Measurements from ENCODE around the gene SUPT6H. TPM values are rescaled to one million over a fixed set of nuclear protein-coding genes. Genes with fewer than 3 reads are reported as not detected.

SUPT6H gene
- polyA plus RNA-seq, 1 experiment: 37.1 TPM

DNA sequence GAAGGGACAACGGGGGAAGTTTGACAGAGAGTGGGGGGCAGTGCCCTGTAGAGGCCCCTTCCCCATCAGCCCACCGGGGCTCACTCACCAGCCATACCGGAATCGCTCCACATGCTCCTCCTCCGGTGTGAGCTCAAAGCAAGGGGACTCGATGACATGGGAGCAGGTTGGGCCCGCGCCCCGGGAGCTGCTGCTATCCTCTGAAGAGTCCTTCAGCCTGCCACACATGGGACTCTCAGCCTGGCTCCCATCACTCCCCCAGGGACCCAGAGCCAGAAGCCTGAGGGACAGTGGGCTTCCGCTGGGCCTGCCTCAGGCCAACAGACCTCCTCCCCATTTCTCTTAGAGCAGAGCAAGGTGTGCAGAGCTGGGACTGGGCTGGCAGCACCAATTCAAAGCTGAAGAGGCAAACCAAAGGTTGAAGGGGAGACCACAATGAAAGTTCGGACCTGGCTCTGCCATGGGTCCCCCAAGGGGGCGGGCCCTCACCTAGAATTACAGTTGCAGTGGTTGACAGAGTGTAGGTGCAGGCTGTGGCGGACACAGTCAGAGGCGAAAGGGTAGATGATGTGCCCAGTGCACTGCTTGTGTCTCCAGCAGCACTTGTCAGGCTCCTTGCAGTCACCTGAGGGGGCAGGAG is 42.3 kb downstream of the SUPT6H start:
- CTCF ChIA-PET: interaction anchor here (2.3 kb wide), 1 partner anchor 22 kb away, joined by 8 read pairs; the partner anchor contains the start of gene TLCD1
- Histone ChIP-seq H3K4me3 (ENCODE audit: low read depth, low read length) (no peak overlapping the region), H3K36me3 (ENCODE audit: control insufficient read depth, insufficient read depth, low read length) (peaks cover 28% of the 10 kb centered on the region), H3K27me3 (ENCODE audit: control insufficient read depth, insufficient read depth, low read length) (no peaks in the 10 kb centered on the region)
- POLR2A ChIA-PET: no interaction called here
- TF ChIP-seq, protein P1, sequence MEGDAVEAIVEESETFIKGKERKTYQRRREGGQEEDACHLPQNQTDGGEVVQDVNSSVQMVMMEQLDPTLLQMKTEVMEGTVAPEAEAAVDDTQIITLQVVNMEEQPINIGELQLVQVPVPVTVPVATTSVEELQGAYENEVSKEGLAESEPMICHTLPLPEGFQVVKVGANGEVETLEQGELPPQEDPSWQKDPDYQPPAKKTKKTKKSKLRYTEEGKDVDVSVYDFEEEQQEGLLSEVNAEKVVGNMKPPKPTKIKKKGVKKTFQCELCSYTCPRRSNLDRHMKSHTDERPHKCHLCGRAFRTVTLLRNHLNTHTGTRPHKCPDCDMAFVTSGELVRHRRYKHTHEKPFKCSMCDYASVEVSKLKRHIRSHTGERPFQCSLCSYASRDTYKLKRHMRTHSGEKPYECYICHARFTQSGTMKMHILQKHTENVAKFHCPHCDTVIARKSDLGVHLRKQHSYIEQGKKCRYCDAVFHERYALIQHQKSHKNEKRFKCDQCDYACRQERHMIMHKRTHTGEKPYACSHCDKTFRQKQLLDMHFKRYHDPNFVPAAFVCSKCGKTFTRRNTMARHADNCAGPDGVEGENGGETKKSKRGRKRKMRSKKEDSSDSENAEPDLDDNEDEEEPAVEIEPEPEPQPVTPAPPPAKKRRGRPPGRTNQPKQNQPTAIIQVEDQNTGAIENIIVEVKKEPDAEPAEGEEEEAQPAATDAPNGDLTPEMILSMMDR (IDR thresholded peaks at IDR 0.05; ENCODE audit: insufficient read depth, low read depth, low read length): no peak
- DNase-seq (ENCODE audit: low read depth): no peak

GRCh38 chr17:28705074-28705659 is 43.2 kb downstream of the SUPT6H start:
- Histone ChIP-seq H3K36me3 (ENCODE audit: control insufficient read depth, insufficient read depth, low read length) (peaks cover 22% of the 10 kb centered on the region), H3K27me3 (ENCODE audit: control insufficient read depth, insufficient read depth, low read length) (no peaks in the 10 kb centered on the region), H3K4me3 (ENCODE audit: low read depth, low read length) (no peak overlapping the region)
- POLR2A ChIA-PET: no interaction called here
- TF ChIP-seq, protein P1 (IDR thresholded peaks at IDR 0.05; ENCODE audit: insufficient read depth, low read depth, low read length): no peak
- DNase-seq (ENCODE audit: low read depth): no peak
- CTCF ChIA-PET: interaction anchor here (1.1 to 2.3 kb wide), 2 partner anchors 21 to 46 kb away, joined by 3 to 8 read pairs; partner anchors contain the start of gene TLCD1

DNA sequence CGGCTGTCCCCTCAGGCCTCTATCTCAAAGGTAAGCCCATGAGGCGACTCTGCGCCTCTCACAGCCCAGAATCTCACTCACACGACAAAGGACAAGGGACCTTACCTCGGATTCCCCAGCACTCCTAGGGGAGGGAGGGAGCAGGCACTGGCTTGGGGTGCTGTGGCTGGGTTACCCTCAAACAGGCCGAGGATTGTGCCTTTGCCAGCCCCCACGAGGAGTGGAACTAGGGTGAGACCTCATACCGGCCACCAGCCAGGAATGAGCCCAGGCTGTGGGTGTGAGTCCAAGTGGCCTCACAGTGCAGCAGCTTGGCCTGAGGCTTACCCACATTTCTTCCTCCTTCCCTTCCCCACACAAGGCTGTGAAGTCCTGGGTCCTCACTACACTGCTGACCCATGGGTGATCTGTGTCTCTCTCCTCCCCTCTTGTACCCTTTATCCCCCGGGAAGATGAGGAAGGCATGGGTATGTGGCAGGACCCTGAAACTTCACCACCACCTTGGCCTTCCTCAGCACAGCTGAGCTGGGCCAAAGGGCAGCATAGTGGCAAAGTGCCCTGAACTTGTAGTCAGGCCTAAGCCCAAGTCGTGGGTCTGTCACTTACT is 43.8 kb downstream of the SUPT6H start:
- TF ChIP-seq, protein P1 (IDR thresholded peaks at IDR 0.05; ENCODE audit: insufficient read depth, low read depth, low read length): no peak
- H3K27me3 ChIP-seq (ENCODE audit: control insufficient read depth, insufficient read depth, low read length): no peaks in the 10 kb centered on the region
- H3K4me3 ChIP-seq (ENCODE audit: low read depth, low read length): no peak overlapping the region
- POLR2A ChIA-PET: no interaction called here
- DNase-seq (ENCODE audit: low read depth): no peak
- peaks cover 16% of the 10 kb centered on the region for H3K36me3 ChIP-seq (ENCODE audit: control insufficient read depth, insufficient read depth, low read length)
- CTCF ChIA-PET: interaction anchor here (0.7 to 2.3 kb wide), 3 partner anchors 10 to 45 kb away, joined by 3 to 8 read pairs (median 3); partner anchors contain the start of gene TLCD1

DNA sequence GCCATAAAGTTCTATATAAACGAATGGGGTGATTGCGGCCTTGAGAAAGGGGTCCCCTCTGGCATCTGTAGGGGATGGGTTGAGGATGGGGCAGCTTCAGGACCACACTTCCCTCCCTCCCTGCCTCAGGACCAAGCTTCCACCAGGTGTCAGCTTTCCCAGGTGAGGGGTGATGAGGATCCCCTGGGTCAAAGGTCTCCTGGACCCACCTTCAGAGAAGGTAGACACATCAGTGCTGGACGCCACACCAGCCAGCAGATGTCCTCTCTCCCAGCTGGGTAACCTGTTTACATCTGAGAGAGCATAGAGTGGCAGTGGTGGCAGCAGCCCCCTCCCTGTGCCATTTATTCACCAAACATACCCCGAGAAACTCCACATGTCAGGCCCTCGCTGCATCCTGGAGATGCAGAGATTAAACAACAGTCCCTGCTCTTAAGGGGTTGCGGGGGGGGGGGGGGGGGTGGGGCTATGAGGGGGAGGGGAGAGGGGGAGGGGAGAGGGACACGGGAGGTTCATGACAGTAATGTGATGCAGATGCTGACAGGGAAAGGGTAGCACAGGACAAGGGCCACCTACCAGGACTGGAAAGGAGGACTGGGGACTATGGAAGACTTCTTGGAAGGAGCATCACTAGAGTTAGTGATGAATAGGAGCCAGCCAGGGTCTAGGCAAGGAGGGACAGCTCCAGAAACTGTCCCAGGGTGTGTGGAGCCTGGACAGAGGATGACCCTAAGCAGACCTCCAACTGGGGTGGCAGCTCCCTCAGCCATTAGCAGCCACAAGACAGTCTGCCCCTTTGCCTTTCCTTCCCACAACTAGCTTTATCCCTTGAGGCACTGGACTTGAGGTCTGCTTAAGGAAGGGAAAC is 44.7 kb downstream of the SUPT6H start:
- peaks cover 7% of the 10 kb centered on the region for H3K36me3 ChIP-seq (ENCODE audit: control insufficient read depth, insufficient read depth, low read length)
- ChIA-PET POLR2A (no interaction called here), CTCF (interaction anchor here (0.6 to 2.3 kb wide), 3 partner anchors 9 to 202 kb away, joined by 3 to 8 read pairs (median 3); partner anchors contain the start of gene TLCD1)
- no peaks in the 10 kb centered on the region for H3K27me3 ChIP-seq (ENCODE audit: control insufficient read depth, insufficient read depth, low read length)
- TF ChIP-seq, protein P1 (IDR thresholded peaks at IDR 0.05; ENCODE audit: insufficient read depth, low read depth, low read length): no peak
- DNase-seq (ENCODE audit: low read depth): no peak
- H3K4me3 ChIP-seq (ENCODE audit: low read depth, low read length): no peak overlapping the region
